Activated B cell treated with CpG ODN at 0.5 μM for 24 hours (primary cell): Measurements from ENCODE around the gene CENPX. TPM values are rescaled to one million over a fixed set of nuclear protein-coding genes. Genes with fewer than 3 reads are reported as not detected.

Experiments
- ATAC-seq: fragments of 200-7000 bp; cut with Tn5 transposase; one replicate; pipeline ENCODE4 v1.10.0; 2021; ENCODE audit warnings: low read depth, mild to moderate bottlenecking, moderate library complexity
- CTCF ChIA-PET: fragments of 350-600 bp; sonication (Branson Sonifier 250); formaldehyde crosslinking; loops from one replicate; lab custom pipeline; 2021; ENCODE audit warnings: antibody characterized with exemption; lab: Charles Lee
- POLR2A ChIA-PET: fragments of 350-600 bp; sonication (Branson Sonifier 250); formaldehyde crosslinking; loops from one replicate; lab custom pipeline; 2021; ENCODE audit warnings: antibody characterized with exemption; lab: Charles Lee
- DNase-seq: peaks from one replicate; pipeline ENCODE4 v3.0.0; 2022
- H3K27ac Mint-ChIP-seq: one replicate; pipeline ENCODE4 v1.8.0; 2020; ENCODE audit warnings: mixed read lengths
- H3K27me3 Mint-ChIP-seq: one replicate; pipeline ENCODE4 v1.8.0; 2021; ENCODE audit warnings: mixed read lengths
- H3K36me3 Mint-ChIP-seq: one replicate; pipeline ENCODE4 v1.8.0; 2021; ENCODE audit warnings: low read depth, mixed read lengths
- H3K4me1 Mint-ChIP-seq: one replicate; pipeline ENCODE4 v1.8.0; 2021; ENCODE audit warnings: mixed read lengths
- H3K4me3 Mint-ChIP-seq: one replicate; pipeline ENCODE4 v1.8.0; 2020; ENCODE audit warnings: mild to moderate bottlenecking, mixed read lengths
- H3K9me3 Mint-ChIP-seq: one replicate; pipeline ENCODE4 v1.8.0; 2020; ENCODE audit warnings: mixed read lengths
- CTCF ChIP-seq: fragments of 200-600 bp; IDR thresholded peaks from one replicate; pipeline ENCODE4 v1.8.0; 2022; ENCODE audit warnings: antibody characterized with exemption, mild to moderate bottlenecking
- intact Hi-C: fragments of 100-400 bp; cut with micrococcal nuclease; formaldehyde crosslinking; loops from one replicate; pipeline ENCODE4 v1.15.1; 2024
- total RNA-seq: library from RNA; stranded (reverse); gene quantifications from 2 replicates; pipeline ENCODE4 v1.2.3, GENCODE V29; 2022

The CENPX gene
- total RNA-seq, 1 donor from 2014 or later, result 41.7 TPM

- no peaks in the 10 kb centered on the region for H3K36me3 Mint-ChIP-seq
- H3K9me3 Mint-ChIP-seq, result no peaks in the 10 kb centered on the region
- ATAC-seq (no peak), DNase-seq (no peak)
- H3K27me3 Mint-ChIP-seq, result no peaks in the 10 kb centered on the region
- no peak overlapping the region for H3K4me3 Mint-ChIP-seq
- CTCF ChIA-PET, result no interaction called here
- TF ChIP-seq CTCF, result no peak
- POLR2A ChIA-PET, result no interaction called here
- H3K27ac Mint-ChIP-seq, result no peak overlapping the region
- H3K4me1 Mint-ChIP-seq, result no peaks in the 10 kb centered on the region
- intact Hi-C loops, result no loop called here
These were observed 16.9 kb downstream of the CENPX start for GRCh38 chr17:82005701-82006348.

GRCh38 chr17:82004517-82005455, 17.9 kb downstream of the CENPX start:
- no peak overlapping the region for H3K4me3 Mint-ChIP-seq
- POLR2A ChIA-PET, result no interaction called here
- no peaks in the 10 kb centered on the region for H3K9me3 Mint-ChIP-seq
- no peaks in the 10 kb centered on the region for H3K27me3 Mint-ChIP-seq
- no peak overlapping the region for H3K27ac Mint-ChIP-seq
- ATAC-seq, result no peak
- H3K4me1 Mint-ChIP-seq, result no peaks in the 10 kb centered on the region
- TF ChIP-seq CTCF, result no peak
- H3K36me3 Mint-ChIP-seq, result no peaks in the 10 kb centered on the region
- intact Hi-C loops, result no loop called here
- CTCF ChIA-PET, result no interaction called here
- no peak for DNase-seq

GRCh38 chr17:82003411-82004381, 19.0 kb downstream of the CENPX start:
- intact Hi-C loops, result no loop called here
- no peaks in the 10 kb centered on the region for H3K9me3 Mint-ChIP-seq
- H3K4me3 Mint-ChIP-seq, result no peak overlapping the region
- POLR2A ChIA-PET, result no interaction called here
- no peak for TF ChIP-seq CTCF
- ATAC-seq (no peak), DNase-seq (no peak)
- no peaks in the 10 kb centered on the region for H3K4me1 Mint-ChIP-seq
- no peak overlapping the region for H3K27ac Mint-ChIP-seq
- CTCF ChIA-PET, result interaction anchor here (0.6 kb wide), 1 partner anchor 427 kb away, joined by 3 read pairs; no protein-coding TSS in a partner anchor
- H3K36me3 Mint-ChIP-seq, result no peaks in the 10 kb centered on the region
- no peaks in the 10 kb centered on the region for H3K27me3 Mint-ChIP-seq

- H3K36me3 Mint-ChIP-seq, result peaks cover 10% of the 10 kb centered on the region
- ATAC-seq (no peak), DNase-seq (no peak)
- no peaks in the 10 kb centered on the region for H3K27me3 Mint-ChIP-seq
- no peak overlapping the region for H3K27ac Mint-ChIP-seq
- CTCF ChIA-PET, result no interaction called here
- no peaks in the 10 kb centered on the region for H3K9me3 Mint-ChIP-seq
- H3K4me1 Mint-ChIP-seq, result no peaks in the 10 kb centered on the region
- intact Hi-C loops, result no loop called here
- TF ChIP-seq CTCF, result no peak
- no peak overlapping the region for H3K4me3 Mint-ChIP-seq
- POLR2A ChIA-PET, result no interaction called here
These were observed 21.1 kb downstream of the CENPX start for GRCh38 chr17:82001571-82002056.
